Measurements from ENCODE around the gene CDKN2AIP. TPM values are rescaled to one million over a fixed set of nuclear protein-coding genes. Genes with fewer than 3 reads are reported as not detected.

The CDKN2AIP gene, protein sequence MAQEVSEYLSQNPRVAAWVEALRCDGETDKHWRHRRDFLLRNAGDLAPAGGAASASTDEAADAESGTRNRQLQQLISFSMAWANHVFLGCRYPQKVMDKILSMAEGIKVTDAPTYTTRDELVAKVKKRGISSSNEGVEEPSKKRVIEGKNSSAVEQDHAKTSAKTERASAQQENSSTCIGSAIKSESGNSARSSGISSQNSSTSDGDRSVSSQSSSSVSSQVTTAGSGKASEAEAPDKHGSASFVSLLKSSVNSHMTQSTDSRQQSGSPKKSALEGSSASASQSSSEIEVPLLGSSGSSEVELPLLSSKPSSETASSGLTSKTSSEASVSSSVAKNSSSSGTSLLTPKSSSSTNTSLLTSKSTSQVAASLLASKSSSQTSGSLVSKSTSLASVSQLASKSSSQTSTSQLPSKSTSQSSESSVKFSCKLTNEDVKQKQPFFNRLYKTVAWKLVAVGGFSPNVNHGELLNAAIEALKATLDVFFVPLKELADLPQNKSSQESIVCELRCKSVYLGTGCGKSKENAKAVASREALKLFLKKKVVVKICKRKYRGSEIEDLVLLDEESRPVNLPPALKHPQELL
- polyA plus RNA-seq: 10 to 100 TPM; 10.7 to 41.3 (median 28.8) TPM

DNA sequence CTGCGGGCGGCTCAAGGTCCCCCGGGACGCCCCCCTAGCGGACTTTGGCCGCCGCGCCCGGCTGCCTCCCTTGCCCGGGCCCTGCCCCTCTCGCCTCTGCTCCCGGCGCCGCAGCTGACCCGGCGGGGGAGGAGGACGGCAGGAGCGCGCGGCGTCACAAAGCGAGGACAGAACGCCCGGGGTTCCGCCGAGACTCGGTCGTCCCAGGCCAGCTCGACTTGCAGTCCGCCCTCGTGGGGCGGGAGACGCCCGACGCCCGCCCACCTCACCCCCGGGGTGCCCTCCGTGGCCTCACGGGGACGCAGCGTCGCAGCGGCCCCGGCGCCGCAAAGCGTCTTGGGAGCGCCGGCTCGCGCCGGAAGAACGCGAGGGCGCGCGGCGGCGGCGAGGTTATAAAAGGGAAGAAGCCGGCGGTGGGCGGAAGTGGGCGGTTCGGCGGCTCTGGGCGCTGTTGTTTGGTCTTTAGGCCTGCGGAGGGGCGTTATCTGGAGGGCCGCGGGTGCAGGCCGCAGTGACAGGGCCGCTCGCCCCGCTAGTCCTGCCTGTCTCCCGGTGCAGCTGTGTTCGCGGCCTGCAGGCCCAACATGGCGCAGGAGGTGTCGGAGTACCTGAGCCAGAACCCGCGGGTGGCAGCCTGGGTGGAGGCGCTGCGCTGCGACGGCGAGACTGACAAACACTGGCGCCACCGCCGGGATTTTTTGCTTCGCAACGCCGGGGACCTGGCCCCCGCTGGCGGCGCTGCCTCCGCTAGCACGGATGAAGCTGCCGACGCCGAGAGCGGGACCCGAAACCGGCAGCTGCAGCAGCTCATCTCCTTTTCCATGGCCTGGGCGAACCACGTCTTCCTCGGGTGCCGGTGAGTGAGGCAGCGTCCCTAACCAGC is at the start of gene CDKN2AIP:
TSS of gene CDKN2AIP (plus strand) at position 423 of the 883 bp plus-strand sequence. CDS start at position 585, 162 bp downstream.
- peaks cover 50 to 61% of the 10 kb centered on the region in 2 donors for H3K4me1 Mint-ChIP-seq
- peak within 1 kb of the TSS; percentile 95 to 99 (median 98) for H3K4me3 Mint-ChIP-seq
- H3K9me3 Mint-ChIP-seq: no peaks in the 10 kb centered on the region
- peak within 1 kb of the TSS; percentile 96 to 99 (median 96) for H3K27ac Mint-ChIP-seq
- peaks cover 5 to 11% (median 8%) of the 10 kb centered on the region in 3 donors for H3K27me3 Mint-ChIP-seq (ENCODE audit: low read depth in 3 of 3)
- peak; percentile 96 to 97 (median 96) for DNase-seq
- peaks cover 0 to 21% (median 12%) of the 10 kb centered on the region in 3 donors for H3K36me3 Mint-ChIP-seq

DNA sequence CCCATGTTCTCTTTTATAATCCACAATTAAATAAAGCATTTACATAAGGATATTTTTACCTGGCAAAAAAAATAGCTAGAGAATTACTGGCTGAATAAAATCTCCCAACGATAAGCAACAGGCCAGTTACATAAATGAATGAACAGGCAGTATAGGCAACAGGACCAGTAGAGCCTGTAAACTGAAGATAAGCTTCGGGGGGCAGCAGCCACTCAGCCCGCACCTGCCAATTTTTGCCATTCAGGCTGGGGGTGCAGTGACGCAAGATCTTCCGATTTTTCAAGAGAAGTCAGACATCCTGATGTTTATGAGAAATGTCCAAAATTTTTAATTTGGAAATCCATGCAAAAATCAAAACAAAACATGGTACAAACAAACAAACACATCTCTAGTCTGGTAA is 49.0 kb upstream of the CDKN2AIP start:
- no peaks in the 10 kb centered on the region for H3K36me3 Mint-ChIP-seq
- H3K27ac Mint-ChIP-seq: no peak overlapping the region
- peaks cover 20 to 33% of the 10 kb centered on the region in 2 donors for H3K4me1 Mint-ChIP-seq
- H3K27me3 Mint-ChIP-seq (ENCODE audit: low read depth in 3 of 3): peaks cover 3 to 13% (median 6%) of the 10 kb centered on the region in 3 donors
- no peaks in the 10 kb centered on the region for H3K9me3 Mint-ChIP-seq
- no peak for DNase-seq
- H3K4me3 Mint-ChIP-seq: no peak overlapping the region

DNA sequence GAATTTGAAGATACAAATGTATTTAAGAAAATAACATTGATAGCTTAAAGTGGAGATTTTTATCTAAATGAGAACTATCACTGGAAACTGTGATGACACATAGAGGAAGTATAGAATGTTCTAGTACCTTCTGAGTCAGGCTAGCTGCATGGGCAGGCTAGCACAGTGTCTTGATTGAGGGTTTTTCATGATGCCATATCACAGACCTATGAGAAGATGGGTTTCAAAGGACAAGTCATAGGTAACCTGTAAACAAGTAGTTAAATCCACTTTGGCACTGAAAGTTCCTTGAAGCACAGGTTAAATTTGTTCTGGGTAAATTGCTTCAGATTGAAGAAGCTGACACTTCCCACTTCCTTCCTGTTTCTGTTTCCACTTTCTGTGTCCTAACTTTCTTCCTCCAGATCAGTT is 48.2 kb upstream of the CDKN2AIP start:
- peaks cover 3 to 15% (median 7%) of the 10 kb centered on the region in 3 donors for H3K27me3 Mint-ChIP-seq (ENCODE audit: low read depth in 3 of 3)
- no peak overlapping the region for H3K27ac Mint-ChIP-seq
- H3K9me3 Mint-ChIP-seq: no peaks in the 10 kb centered on the region
- H3K36me3 Mint-ChIP-seq: no peaks in the 10 kb centered on the region
- no peak for DNase-seq
- peaks cover 20 to 33% of the 10 kb centered on the region in 2 donors for H3K4me1 Mint-ChIP-seq
- H3K4me3 Mint-ChIP-seq: peak overlapping the region in 1 of 5 donors; percentile 3

DNA sequence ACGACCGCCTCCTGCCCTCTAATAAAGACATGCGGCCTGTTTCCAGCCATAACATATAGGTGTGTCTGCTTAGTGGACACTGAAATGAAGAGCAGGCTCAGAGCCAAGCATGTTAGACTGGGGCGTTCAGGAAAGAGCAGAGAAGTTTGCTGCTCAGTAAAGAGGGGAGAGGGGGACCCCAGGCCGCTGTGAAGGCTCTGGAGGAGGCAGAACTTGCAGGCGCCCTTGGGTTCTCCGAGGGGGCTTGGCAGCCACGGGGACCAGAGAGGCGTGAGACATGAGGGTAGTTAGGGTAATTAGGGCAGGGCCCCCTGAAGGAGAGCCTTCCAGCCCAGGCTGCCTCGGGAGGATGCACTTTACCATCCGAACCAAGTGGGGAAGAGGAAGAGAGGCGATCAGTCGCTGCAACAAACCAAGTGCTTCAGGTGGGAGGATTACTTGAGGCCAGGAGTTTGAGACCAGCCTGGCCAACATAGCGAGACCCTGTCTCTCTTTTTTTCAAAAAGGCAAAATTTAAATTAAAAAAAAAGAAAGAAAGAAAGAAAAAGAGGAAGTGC is 46.6 kb upstream of the CDKN2AIP start:
- Mint-ChIP-seq H3K4me3 (peak overlapping the region; percentile 85 to 96 (median 92)), H3K27ac (peak overlapping the region in 2 of 6 donors; percentile 27 to 34), H3K36me3 (no peaks in the 10 kb centered on the region), H3K9me3 (no peaks in the 10 kb centered on the region), H3K27me3 (ENCODE audit: low read depth in 3 of 3) (peaks cover 6 to 15% (median 10%) of the 10 kb centered on the region in 3 donors), H3K4me1 (peaks cover 20 to 33% of the 10 kb centered on the region in 2 donors)
- no peak for DNase-seq

DNA sequence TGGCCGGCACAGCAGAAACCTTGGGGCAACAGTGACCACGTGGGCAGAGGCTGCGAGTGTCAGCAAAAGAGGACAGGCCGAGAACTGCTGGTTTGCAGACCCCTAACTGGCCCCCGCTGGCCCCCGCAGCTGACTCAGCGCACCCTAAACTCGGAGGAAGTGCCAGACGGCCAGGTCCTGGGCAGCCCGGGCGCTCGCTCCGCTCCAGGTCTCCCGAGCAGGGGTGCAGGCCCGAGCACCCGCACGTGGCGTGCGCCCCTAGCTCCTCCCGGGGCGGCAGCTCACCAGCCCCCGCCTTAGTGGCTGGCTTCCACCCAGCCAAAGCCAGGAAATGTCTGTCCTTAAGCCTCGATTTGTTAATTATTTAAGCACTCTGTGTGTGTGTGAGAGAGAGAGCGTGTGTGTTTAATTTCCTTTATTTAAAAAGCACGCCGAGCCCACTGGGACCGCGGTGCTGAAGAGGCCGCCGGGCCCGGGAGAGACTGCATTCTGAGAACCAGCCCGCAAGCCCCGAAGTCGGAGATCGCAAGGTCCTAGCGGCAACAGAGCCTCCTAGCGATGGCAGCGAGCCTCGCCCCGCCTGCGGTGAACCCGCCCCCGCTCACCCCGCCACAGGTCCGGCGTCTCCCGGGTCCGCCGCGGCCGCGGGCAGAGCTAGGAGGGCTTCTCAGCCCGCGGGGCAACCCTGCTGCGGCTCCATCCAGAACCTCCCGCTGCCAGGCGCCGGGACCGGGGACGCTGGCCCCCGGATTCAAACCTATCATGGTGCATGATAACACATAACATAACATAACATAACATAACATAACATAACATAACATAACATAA is 45.9 kb upstream of the CDKN2AIP start:
- H3K4me3 Mint-ChIP-seq: peak overlapping the region; percentile 85 to 96 (median 92)
- no peaks in the 10 kb centered on the region for H3K36me3 Mint-ChIP-seq
- DNase-seq: peak; percentile 63 to 66 (median 63)
- peaks cover 6 to 12% (median 10%) of the 10 kb centered on the region in 3 donors for H3K27me3 Mint-ChIP-seq (ENCODE audit: low read depth in 3 of 3)
- peak overlapping the region in 5 of 6 donors; percentile 66 to 91 (median 83) for H3K27ac Mint-ChIP-seq
- no peaks in the 10 kb centered on the region for H3K9me3 Mint-ChIP-seq
- H3K4me1 Mint-ChIP-seq: peaks cover 20 to 33% of the 10 kb centered on the region in 2 donors

DNA sequence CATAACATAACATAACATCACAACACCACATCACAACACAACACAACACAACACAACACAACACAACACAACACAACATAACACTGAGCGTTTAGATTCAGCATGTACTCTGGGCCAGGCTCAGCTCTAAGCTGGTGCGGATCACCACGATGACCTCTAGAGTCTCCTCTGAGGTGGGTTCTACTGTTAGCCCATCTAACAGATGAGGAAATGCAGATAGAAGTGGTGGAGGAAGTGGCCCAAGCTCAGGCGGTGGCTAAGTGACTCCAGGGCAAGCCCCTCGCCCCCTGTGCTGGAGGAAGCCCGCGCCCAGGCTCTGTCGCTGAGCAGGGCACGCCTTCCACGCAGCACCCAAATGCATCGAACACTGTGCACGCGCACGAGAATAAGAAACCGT is 45.3 kb upstream of the CDKN2AIP start:
- Mint-ChIP-seq H3K4me3 (peak overlapping the region; percentile 85 to 96 (median 92)), H3K27ac (peak overlapping the region in 2 of 6 donors; percentile 76 to 78), H3K9me3 (no peaks in the 10 kb centered on the region), H3K27me3 (ENCODE audit: low read depth in 3 of 3) (peaks cover 4 to 11% (median 10%) of the 10 kb centered on the region in 3 donors), H3K36me3 (no peaks in the 10 kb centered on the region), H3K4me1 (peaks cover 20 to 33% of the 10 kb centered on the region in 2 donors)
- no peak for DNase-seq

DNA sequence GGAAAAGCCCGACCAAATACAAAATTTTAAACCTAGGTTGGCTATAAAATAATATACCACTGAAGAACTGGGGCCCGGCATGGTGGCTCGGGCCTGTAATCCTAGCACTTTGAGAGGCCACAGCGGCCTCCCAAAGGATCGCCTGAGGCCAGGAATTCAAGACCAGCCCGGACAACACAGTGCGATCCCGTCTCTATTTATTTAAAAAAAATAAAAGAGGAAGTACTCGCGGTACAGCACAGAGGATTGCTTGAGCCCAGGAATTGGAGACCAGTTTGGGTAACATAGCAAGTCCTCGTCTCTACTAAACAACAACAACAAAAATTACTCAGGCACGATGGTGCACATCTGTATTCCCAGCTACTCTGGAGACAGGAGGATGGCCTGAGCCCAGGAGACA is 44.8 kb upstream of the CDKN2AIP start:
- no peak overlapping the region for H3K27ac Mint-ChIP-seq
- peaks cover 3 to 11% (median 7%) of the 10 kb centered on the region in 3 donors for H3K27me3 Mint-ChIP-seq (ENCODE audit: low read depth in 3 of 3)
- H3K36me3 Mint-ChIP-seq: no peaks in the 10 kb centered on the region
- no peak for DNase-seq
- H3K4me1 Mint-ChIP-seq: peaks cover 20 to 33% of the 10 kb centered on the region in 2 donors
- no peaks in the 10 kb centered on the region for H3K9me3 Mint-ChIP-seq
- H3K4me3 Mint-ChIP-seq: peak overlapping the region in 1 of 5 donors; percentile 96

DNA sequence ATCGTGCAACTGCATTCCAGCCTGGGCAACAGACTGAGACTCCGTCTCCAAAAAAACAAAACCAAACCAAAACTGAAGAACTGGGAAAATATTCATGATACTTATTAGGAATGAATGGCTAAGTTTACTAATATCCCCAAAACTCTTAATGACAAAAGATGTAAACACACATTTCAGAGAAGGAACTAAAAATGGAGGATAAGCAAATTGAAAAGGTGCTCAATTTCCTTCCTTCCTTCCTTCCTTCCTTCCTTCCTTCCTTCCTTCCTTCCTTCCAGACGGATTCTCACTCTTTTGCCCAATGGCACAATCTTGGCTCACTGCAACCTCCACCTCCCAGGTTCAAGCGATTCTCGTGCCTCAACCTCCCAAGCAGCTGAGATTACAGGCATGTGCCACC is 44.4 kb upstream of the CDKN2AIP start:
- no peaks in the 10 kb centered on the region for H3K9me3 Mint-ChIP-seq
- H3K4me3 Mint-ChIP-seq: peak overlapping the region in 1 of 5 donors; percentile 44
- no peaks in the 10 kb centered on the region for H3K36me3 Mint-ChIP-seq
- no peak overlapping the region for H3K27ac Mint-ChIP-seq
- peaks cover 21 to 33% of the 10 kb centered on the region in 2 donors for H3K4me1 Mint-ChIP-seq
- no peak for DNase-seq
- peaks cover 3 to 11% (median 7%) of the 10 kb centered on the region in 3 donors for H3K27me3 Mint-ChIP-seq (ENCODE audit: low read depth in 3 of 3)

DNA sequence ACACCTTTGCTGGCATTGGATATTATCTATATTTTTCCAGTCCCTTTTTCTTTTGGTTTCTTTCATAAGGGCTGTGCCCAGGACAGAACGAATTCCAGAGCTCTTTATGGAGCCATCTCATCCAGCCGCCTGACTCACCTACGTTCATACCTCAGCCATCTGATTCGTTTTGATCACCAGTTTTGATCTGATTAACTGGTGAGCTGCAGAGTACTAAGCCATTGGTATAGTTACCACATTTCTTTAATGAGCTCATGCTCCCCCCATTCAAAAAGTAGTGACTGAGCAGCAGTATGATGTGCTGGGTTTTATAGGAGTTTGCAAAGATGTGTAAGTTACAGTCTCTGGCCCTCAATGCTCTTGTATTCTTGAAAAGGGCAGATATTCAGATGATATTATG is 43.0 kb upstream of the CDKN2AIP start:
- Mint-ChIP-seq H3K27ac (no peak overlapping the region), H3K9me3 (no peaks in the 10 kb centered on the region), H3K27me3 (ENCODE audit: low read depth in 3 of 3) (peaks cover 3 to 10% (median 9%) of the 10 kb centered on the region in 3 donors), H3K4me1 (peaks cover 24 to 34% of the 10 kb centered on the region in 2 donors), H3K4me3 (no peak overlapping the region), H3K36me3 (no peaks in the 10 kb centered on the region)
- DNase-seq: no peak

DNA sequence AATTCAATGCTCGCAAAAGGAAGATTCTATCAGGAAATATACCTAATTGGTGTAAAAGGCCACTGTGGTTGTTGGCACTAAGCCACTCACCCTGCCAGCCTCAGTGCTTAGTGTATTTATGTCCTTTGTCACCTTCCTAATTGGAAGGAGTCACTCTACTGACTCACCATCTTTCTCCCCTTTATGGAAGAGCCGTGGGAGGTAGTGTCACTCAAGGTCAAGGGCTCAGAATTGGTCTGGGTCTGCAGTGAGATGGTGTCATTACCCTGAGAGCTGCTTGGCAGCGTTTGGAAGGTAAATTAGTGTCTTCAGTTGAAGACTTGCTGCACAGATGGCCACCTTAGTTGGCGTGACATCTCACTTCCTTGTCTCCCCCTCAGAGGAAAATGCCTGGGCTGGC is 41.7 kb upstream of the CDKN2AIP start:
- H3K36me3 Mint-ChIP-seq: no peaks in the 10 kb centered on the region
- no peak for DNase-seq
- H3K4me1 Mint-ChIP-seq: peaks cover 15 to 27% of the 10 kb centered on the region in 2 donors
- H3K4me3 Mint-ChIP-seq: no peak overlapping the region
- no peak overlapping the region for H3K27ac Mint-ChIP-seq
- peaks cover 10 to 13% (median 12%) of the 10 kb centered on the region in 3 donors for H3K27me3 Mint-ChIP-seq (ENCODE audit: low read depth in 3 of 3)
- H3K9me3 Mint-ChIP-seq: no peaks in the 10 kb centered on the region

DNA sequence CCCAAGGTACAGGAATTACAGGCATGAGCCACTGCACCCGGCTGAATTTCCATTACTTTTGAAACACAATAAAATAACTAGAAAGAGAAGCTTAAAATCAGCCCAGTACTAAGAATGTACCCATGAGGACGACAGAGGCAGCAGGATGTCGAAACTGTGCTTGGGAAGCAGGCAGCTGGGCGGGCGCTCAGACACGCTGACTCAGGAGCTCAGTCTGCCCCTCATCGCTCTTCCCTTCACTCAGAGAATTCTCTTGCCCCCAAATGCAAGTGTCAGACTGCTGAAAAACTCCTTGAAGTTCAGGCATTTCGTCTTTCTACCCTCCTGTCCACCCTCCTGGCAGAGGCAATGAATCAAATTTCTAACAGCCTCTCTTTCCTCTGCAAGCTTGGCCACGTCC is 41.0 kb upstream of the CDKN2AIP start:
- H3K9me3 Mint-ChIP-seq: no peaks in the 10 kb centered on the region
- no peaks in the 10 kb centered on the region for H3K36me3 Mint-ChIP-seq
- peaks cover 10 to 15% (median 13%) of the 10 kb centered on the region in 3 donors for H3K27me3 Mint-ChIP-seq (ENCODE audit: low read depth in 3 of 3)
- peaks cover 14 to 24% of the 10 kb centered on the region in 2 donors for H3K4me1 Mint-ChIP-seq
- H3K27ac Mint-ChIP-seq: no peak overlapping the region
- no peak overlapping the region for H3K4me3 Mint-ChIP-seq
- DNase-seq: no peak

DNA sequence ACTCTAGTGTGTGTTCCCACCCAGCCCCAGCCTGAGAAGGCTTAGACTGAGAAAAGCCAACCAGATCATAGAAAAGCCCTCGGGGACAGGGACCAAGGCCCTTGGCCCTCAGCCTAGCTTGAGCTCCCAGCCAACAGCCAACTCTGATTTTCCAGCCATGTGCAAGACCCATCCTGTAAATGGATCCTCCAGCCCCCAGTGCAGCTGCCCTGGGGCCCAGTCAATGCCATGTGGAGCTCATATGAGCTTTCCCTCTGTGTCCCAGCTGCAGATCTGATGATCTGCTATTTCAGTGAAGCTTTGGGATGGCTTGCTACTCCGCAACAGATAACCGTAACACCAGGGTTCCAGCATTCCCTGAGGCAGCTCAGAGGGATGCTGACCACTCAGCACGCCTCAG is 40.5 kb upstream of the CDKN2AIP start:
- Mint-ChIP-seq H3K9me3 (no peaks in the 10 kb centered on the region), H3K4me3 (no peak overlapping the region), H3K27ac (no peak overlapping the region), H3K36me3 (no peaks in the 10 kb centered on the region), H3K27me3 (ENCODE audit: low read depth in 3 of 3) (peaks cover 10 to 13% (median 11%) of the 10 kb centered on the region in 3 donors), H3K4me1 (peaks cover 10 to 19% of the 10 kb centered on the region in 2 donors)
- DNase-seq: no peak

Data from immature natural killer cell (primary cell).